GM23338 (cell line): ENCODE data around the gene GPR39. TPM values are rescaled to one million over a fixed set of nuclear protein-coding genes. Genes with fewer than 3 reads are reported as not detected.

Source experiments
- ATAC-seq: fragments of 200-7000 bp; cut with Tn5 transposase; 3 replicates; pipeline ENCODE4 v1.9.1; 2020
- DNase-seq: peaks from one replicate; pipeline ENCODE4 v3.0.0-alpha.2; 2015; ENCODE audit warnings: low spot score
- H2AFZ ChIP-seq: fragments of 200-600 bp; sonication (generic); 2 replicates; pipeline ENCODE4 v1.8.0; 2016; ENCODE audit warnings: antibody characterized with exemption, mild to moderate bottlenecking, moderate library complexity
- H3F3A ChIP-seq: fragments of 200-600 bp; sonication (generic); replicated peaks from 2 replicates; pipeline ENCODE4 v1.8.0; 2017; ENCODE audit warnings: antibody characterized with exemption, mixed run types, low read depth
- H3K27ac ChIP-seq: fragments of 200-600 bp; sonication (generic); 2 replicates; pipeline ENCODE4 v1.6.1; 2016; ENCODE audit warnings: low read depth
- H3K27me3 ChIP-seq: fragments of 200-600 bp; sonication (generic); 2 replicates; pipeline ENCODE4 v1.8.0; 2016; ENCODE audit warnings: mild to moderate bottlenecking, mixed run types, moderate library complexity; ENCODE audit not compliant: insufficient read depth
- H3K36me3 ChIP-seq: fragments of 200-600 bp; sonication (generic); 2 replicates; pipeline ENCODE4 v1.8.0; 2016; ENCODE audit warnings: mild to moderate bottlenecking; ENCODE audit not compliant: insufficient read depth
- H3K4me1 ChIP-seq: fragments of 200-600 bp; sonication (generic); 2 replicates; pipeline ENCODE4 v1.8.0; 2016; ENCODE audit warnings: mild to moderate bottlenecking, moderate library complexity; ENCODE audit not compliant: insufficient read depth
- H3K4me2 ChIP-seq: fragments of 200-600 bp; sonication (generic); 2 replicates; pipeline ENCODE4 v1.7.1; 2017; ENCODE audit warnings: mixed run types
- H3K4me3 ChIP-seq: fragments of 200-600 bp; sonication (generic); 2 replicates; pipeline ENCODE4 v1.6.1; 2016; ENCODE audit warnings: mixed run types
- H3K79me2 ChIP-seq: fragments of 200-600 bp; sonication (generic); replicated peaks from 2 replicates; pipeline ENCODE4 v1.8.0; 2017; ENCODE audit warnings: mild to moderate bottlenecking; ENCODE audit not compliant: insufficient read depth
- H3K9me2 ChIP-seq: fragments of 200-600 bp; sonication (generic); 2 replicates; pipeline ENCODE4 v1.8.0; 2017; ENCODE audit not compliant: insufficient read depth
- H4K20me1 ChIP-seq: fragments of 200-600 bp; sonication (generic); replicated peaks from 2 replicates; pipeline ENCODE4 v1.8.0; 2017; ENCODE audit warnings: mild to moderate bottlenecking; ENCODE audit not compliant: insufficient read depth
- H3K27ac Mint-ChIP-seq: 2 replicates; pipeline ENCODE4 v1.8.0; 2020; ENCODE audit warnings: inconsistent platforms, mild to moderate bottlenecking, moderate library complexity, mixed read lengths
- H3K27me3 Mint-ChIP-seq: 3 replicates; pipeline ENCODE4 v1.8.0; 2022; ENCODE audit warnings: low read depth, mild to moderate bottlenecking, moderate library complexity, mixed read lengths, inconsistent platforms; ENCODE audit not compliant: insufficient read depth, poor library complexity
- H3K36me3 Mint-ChIP-seq: 3 replicates; pipeline ENCODE4 v1.8.0; 2021; ENCODE audit warnings: low read depth, mild to moderate bottlenecking, inconsistent platforms, moderate library complexity, mixed read lengths
- H3K4me1 Mint-ChIP-seq: 3 replicates; pipeline ENCODE4 v1.8.0; 2020; ENCODE audit warnings: mild to moderate bottlenecking, inconsistent platforms, mixed read lengths
- H3K4me3 Mint-ChIP-seq: 3 replicates; pipeline ENCODE4 v1.8.0; 2021; ENCODE audit warnings: moderate library complexity, mild to moderate bottlenecking, inconsistent platforms, mixed read lengths
- H3K9me3 Mint-ChIP-seq: 3 replicates; pipeline ENCODE4 v1.8.0; 2020; ENCODE audit warnings: moderate library complexity, mild to moderate bottlenecking, inconsistent platforms, mixed read lengths
- CREB1 ChIP-seq: fragments of 250-450 bp; sonication (Bioruptor Pico); IDR thresholded peaks from 2 replicates; pipeline ENCODE4 v1.5.0; 2020; ENCODE audit warnings: low read depth, mild to moderate bottlenecking, moderate library complexity
- EZH2 ChIP-seq: fragments of 200-600 bp; sonication (generic); IDR thresholded peaks from one replicate; pipeline ENCODE4 v1.8.0; 2017; ENCODE audit warnings: antibody characterized with exemption, mild to moderate bottlenecking, low read depth; ENCODE audit not compliant: unreplicated experiment
- EZH2phosphoT487 ChIP-seq: fragments of 200-600 bp; sonication (generic); IDR thresholded peaks from one replicate; pipeline ENCODE4 v1.8.1; 2018; ENCODE audit warnings: antibody characterized with exemption; ENCODE audit not compliant: unreplicated experiment
- JUNB ChIP-seq: IDR thresholded peaks from one replicate; pipeline ENCODE4 v1.6.1; 2016; ENCODE audit warnings: antibody characterized with exemption; ENCODE audit not compliant: unreplicated experiment
- NANOG ChIP-seq: IDR thresholded peaks from 2 replicates; pipeline ENCODE4 v1.6.1; 2016; ENCODE audit warnings: antibody characterized with exemption, borderline replicate concordance
- POLR2AphosphoS5 ChIP-seq: IDR thresholded peaks from 2 replicates; pipeline ENCODE4 v1.6.1; 2016; ENCODE audit warnings: antibody characterized with exemption, low read depth
- REST ChIP-seq: IDR thresholded peaks from one replicate; pipeline ENCODE4 v1.6.1; 2018; ENCODE audit warnings: antibody characterized with exemption; ENCODE audit not compliant: unreplicated experiment
- STAT1 ChIP-seq: IDR thresholded peaks from one replicate; pipeline ENCODE4 v1.6.1; 2016; ENCODE audit warnings: antibody characterized with exemption; ENCODE audit not compliant: unreplicated experiment
- ZNF114 ChIP-seq: fragments of 250-450 bp; sonication (Bioruptor Pico); IDR thresholded peaks from 2 replicates; pipeline ENCODE4 v1.5.0; 2020; ENCODE audit warnings: mild to moderate bottlenecking, moderate library complexity
- ZNF331 ChIP-seq: fragments of 250-450 bp; sonication (Bioruptor Pico); IDR thresholded peaks from 2 replicates; pipeline ENCODE4 v1.5.0; 2020; ENCODE audit warnings: low read depth, mild to moderate bottlenecking, moderate library complexity
- ZNF462 ChIP-seq: fragments of 250-450 bp; sonication (Bioruptor Pico); IDR thresholded peaks from 2 replicates; pipeline ENCODE4 v1.5.0; 2020; ENCODE audit warnings: mild to moderate bottlenecking, moderate library complexity
- polyA plus RNA-seq: library from polyadenylated mRNA; unstranded; fragments of >200 nt; fragmentation: Nextera tagmentation; extraction: Ambion mirVana; gene quantifications from 2 replicates; pipeline ENCODE4 v1.2.1, GENCODE V29; 2016
- total RNA-seq: library from RNA; depleted of rRNA; stranded (reverse); fragments of >200 nt; shearing (Covaris generic); gene quantifications from 2 replicates; pipeline ENCODE4 v1.2.3, GENCODE V29; 2014
- TF ChIP-seq, protein P1 (sequence below), 2 experiments: fragments of 200-600 bp in 1 of 2; sonication (generic) in 1 of 2; conservative IDR thresholded peaks; 2 replicates each; pipeline versions ENCODE4 v1.5.1 to v1.6.1; 2016 to 2017; ENCODE audit warnings: antibody characterized with exemption in 2 of 2, low read depth in 2 of 2, mild to moderate bottlenecking in 2 of 2, moderate library complexity in 1 of 2
- TF ChIP-seq, protein P2 (sequence below): IDR thresholded peaks from 2 replicates; pipeline ENCODE4 v1.6.1; 2016; ENCODE audit warnings: antibody characterized with exemption

Gene GPR39
- total and polyA plus RNA-seq, 2 experiments from 2014 or later, result 0.55 to 1.9 TPM

DNA sequence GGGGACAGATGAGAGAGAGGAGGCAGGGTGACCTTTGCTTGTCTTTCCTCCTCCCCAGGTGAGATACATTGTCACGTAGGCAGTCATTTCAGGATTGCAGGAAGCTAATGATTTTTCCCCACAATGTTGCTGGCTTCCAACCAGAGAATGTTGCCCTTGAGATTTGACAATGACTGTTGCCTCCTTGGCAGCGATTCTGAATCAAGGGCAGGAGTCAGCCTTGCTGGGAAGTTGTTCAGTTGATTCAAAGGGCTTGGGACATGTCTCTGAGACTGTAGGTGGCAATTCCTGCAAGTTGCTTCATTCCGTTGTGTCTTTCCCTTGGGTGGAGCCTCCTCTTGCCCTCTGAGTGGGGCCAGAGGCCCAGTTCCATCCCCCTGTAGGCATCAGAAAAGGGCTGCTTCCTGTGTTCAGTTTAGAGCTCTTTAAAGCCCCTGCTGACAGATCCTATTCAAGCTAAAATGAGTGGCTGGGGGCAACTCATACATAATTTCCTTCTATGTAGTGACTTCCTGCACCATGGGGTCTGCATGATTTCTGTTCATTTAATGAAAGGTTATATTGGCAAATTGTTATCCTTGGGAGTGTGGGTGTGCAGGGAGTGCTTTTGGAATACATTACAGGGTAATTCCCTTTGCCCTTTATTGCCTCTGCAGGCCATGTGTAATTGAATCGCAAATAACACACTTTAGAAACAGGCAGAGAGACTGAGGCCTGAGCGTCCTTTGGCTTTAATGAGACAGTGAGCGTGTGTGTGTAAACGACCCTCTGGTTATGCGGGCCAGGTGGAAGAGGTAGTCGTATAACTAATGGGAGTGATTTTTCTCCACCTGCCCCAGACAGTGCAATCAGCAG is 52.4 kb downstream of the GPR39 start:
- Histone ChIP-seq H2AFZ (no peak overlapping the region), H4K20me1 (no peaks in the 10 kb centered on the region), H3K4me2 (no peak overlapping the region), H3K36me3 (no peaks in the 10 kb centered on the region; the same call in 1 of the 2 replicates), H3K4me3 (no peak overlapping the region), H3F3A (no peaks in the 10 kb centered on the region), H3K4me1 (no peaks in the 10 kb centered on the region), H3K27me3 (no peaks in the 10 kb centered on the region), H3K79me2 (no peaks in the 10 kb centered on the region), H3K27ac (no peak overlapping the region), H3K9me2 (peaks cover 24% of the 10 kb centered on the region; the same call in 1 of the 2 replicates)
- H3K27ac Mint-ChIP-seq, result no peak overlapping the region
- TF ChIP-seq POLR2AphosphoS5 (no peak), EZH2 (no peak), CREB1 (CRISPR knock-in tag) (no peak), ZNF462 (CRISPR knock-in tag) (no peak), NANOG (no peak), REST (no peak), JUNB (no peak), ZNF114 (CRISPR knock-in tag) (no peak), STAT1 (no peak), ZNF331 (CRISPR knock-in tag) (no peak), EZH2phosphoT487 (no peak)
- TF ChIP-seq, protein P1, sequence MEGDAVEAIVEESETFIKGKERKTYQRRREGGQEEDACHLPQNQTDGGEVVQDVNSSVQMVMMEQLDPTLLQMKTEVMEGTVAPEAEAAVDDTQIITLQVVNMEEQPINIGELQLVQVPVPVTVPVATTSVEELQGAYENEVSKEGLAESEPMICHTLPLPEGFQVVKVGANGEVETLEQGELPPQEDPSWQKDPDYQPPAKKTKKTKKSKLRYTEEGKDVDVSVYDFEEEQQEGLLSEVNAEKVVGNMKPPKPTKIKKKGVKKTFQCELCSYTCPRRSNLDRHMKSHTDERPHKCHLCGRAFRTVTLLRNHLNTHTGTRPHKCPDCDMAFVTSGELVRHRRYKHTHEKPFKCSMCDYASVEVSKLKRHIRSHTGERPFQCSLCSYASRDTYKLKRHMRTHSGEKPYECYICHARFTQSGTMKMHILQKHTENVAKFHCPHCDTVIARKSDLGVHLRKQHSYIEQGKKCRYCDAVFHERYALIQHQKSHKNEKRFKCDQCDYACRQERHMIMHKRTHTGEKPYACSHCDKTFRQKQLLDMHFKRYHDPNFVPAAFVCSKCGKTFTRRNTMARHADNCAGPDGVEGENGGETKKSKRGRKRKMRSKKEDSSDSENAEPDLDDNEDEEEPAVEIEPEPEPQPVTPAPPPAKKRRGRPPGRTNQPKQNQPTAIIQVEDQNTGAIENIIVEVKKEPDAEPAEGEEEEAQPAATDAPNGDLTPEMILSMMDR (conservative IDR thresholded peaks at IDR 0.05; ENCODE audit: low read depth in 2 of 2), result no peak
- TF ChIP-seq, protein P2, sequence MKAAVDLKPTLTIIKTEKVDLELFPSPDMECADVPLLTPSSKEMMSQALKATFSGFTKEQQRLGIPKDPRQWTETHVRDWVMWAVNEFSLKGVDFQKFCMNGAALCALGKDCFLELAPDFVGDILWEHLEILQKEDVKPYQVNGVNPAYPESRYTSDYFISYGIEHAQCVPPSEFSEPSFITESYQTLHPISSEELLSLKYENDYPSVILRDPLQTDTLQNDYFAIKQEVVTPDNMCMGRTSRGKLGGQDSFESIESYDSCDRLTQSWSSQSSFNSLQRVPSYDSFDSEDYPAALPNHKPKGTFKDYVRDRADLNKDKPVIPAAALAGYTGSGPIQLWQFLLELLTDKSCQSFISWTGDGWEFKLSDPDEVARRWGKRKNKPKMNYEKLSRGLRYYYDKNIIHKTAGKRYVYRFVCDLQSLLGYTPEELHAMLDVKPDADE, result no peak
- DNase-seq (no peak), ATAC-seq (no peak)
- no peak overlapping the region for H3K4me3 Mint-ChIP-seq
- H3K36me3 Mint-ChIP-seq, result peaks cover 19% of the 10 kb centered on the region
- no peaks in the 10 kb centered on the region for H3K27me3 Mint-ChIP-seq
- H3K9me3 Mint-ChIP-seq, result peaks cover 29% of the 10 kb centered on the region
- no peaks in the 10 kb centered on the region for H3K4me1 Mint-ChIP-seq
